ENCODE results near the gene GTF2H4. TPM values are rescaled to one million over a fixed set of nuclear protein-coding genes. Genes with fewer than 3 reads are reported as not detected.

The GTF2H4 gene
- polyA plus RNA-seq, 1 donor from 2014 or later, result 101 TPM

DNA sequence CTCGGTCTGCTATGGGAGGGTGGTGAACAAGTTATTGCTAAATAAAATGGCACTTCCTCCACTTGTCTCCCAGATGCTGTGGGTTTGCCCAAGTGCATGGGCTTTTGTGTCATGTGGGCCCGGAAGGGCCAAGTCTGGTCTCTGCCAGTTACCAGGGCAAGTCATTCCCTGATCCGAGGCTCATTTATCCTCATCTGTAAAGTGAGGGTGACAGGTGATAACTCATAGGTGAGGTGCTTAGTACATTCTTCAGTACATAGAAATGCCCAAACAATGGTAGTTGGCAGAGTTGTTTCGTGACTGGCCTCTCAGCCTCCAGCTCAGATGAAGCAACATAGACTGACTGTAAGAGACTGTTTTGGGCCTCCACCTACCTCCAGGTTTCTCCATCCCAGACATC lies 30.7 kb downstream of the GTF2H4 start:
- no peak overlapping the region for H3K9ac ChIP-seq (ENCODE audit: low read length)
- H3K27ac ChIP-seq (ENCODE audit: low read length), result no peak overlapping the region
- no peak overlapping the region for H2AFZ ChIP-seq (ENCODE audit: low read depth, low read length)
- no peaks in the 10 kb centered on the region for H3K36me3 ChIP-seq (ENCODE audit: insufficient read depth, low read length)
- H3K9me3 ChIP-seq (ENCODE audit: low read length), result no peaks in the 10 kb centered on the region
- no peak overlapping the region for H3K4me3 ChIP-seq (ENCODE audit: low read length)
- no peak overlapping the region for H3K4me2 ChIP-seq (ENCODE audit: low read length)
- H3K9me2 ChIP-seq (ENCODE audit: insufficient read depth, low read length), result no peaks in the 10 kb centered on the region
- no peak for TF ChIP-seq MXI1 (conservative IDR thresholded peaks at IDR 0.05; ENCODE audit: poor library complexity, severe bottlenecking)
- TF ChIP-seq EZH2 (IDR thresholded peaks at IDR 0.05; ENCODE audit: borderline replicate concordance, insufficient read depth, low read length, poor library complexity, severe bottlenecking), result no peak
- no peak for TF ChIP-seq POLR2AphosphoS5 (IDR thresholded peaks at IDR 0.05)
- no peaks in the 10 kb centered on the region for H4K20me1 ChIP-seq (ENCODE audit: insufficient read depth)
- no peaks in the 10 kb centered on the region for H3K27me3 ChIP-seq (ENCODE audit: insufficient read depth, low read depth, low read length)
- no peaks in the 10 kb centered on the region for H3K79me2 ChIP-seq (replicated peaks; ENCODE audit: insufficient read depth, low read length)
- H3F3A ChIP-seq (ENCODE audit: insufficient read depth, low read length, poor library complexity, severe bottlenecking), result no peaks in the 10 kb centered on the region

DNA sequence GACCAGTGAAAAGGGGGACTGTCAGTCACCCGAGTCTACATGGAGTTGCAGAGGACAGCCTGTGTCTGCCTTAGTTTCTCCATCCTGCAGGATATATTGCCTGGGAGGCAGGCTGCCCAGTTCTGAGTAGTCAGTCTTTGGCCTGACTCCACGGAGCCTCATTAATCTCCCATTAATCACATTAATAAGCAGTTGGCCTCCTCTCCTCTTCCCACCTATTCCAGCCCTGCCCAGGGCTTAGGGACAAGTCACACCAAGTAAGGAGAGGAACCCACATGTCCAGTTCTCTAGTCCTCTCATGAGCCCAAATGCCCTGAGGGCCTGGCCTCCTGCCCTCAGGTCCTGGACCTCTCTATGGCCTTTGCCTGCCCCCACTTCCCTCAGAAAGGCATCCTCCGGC lies 31.5 kb downstream of the GTF2H4 start:
- no peaks in the 10 kb centered on the region for H3K9me2 ChIP-seq (ENCODE audit: insufficient read depth, low read length)
- H3K9me3 ChIP-seq (ENCODE audit: low read length), result no peaks in the 10 kb centered on the region
- no peak overlapping the region for H2AFZ ChIP-seq (ENCODE audit: low read depth, low read length)
- H4K20me1 ChIP-seq (ENCODE audit: insufficient read depth), result no peaks in the 10 kb centered on the region
- no peak overlapping the region for H3K27ac ChIP-seq (ENCODE audit: low read length)
- TF ChIP-seq RAD21 (conservative IDR thresholded peaks at IDR 0.05) (no peak), EZH2 (IDR thresholded peaks at IDR 0.05; ENCODE audit: borderline replicate concordance, insufficient read depth, low read length, poor library complexity, severe bottlenecking) (no peak), POLR2AphosphoS5 (IDR thresholded peaks at IDR 0.05) (no peak)
- TF ChIP-seq, protein P1, sequence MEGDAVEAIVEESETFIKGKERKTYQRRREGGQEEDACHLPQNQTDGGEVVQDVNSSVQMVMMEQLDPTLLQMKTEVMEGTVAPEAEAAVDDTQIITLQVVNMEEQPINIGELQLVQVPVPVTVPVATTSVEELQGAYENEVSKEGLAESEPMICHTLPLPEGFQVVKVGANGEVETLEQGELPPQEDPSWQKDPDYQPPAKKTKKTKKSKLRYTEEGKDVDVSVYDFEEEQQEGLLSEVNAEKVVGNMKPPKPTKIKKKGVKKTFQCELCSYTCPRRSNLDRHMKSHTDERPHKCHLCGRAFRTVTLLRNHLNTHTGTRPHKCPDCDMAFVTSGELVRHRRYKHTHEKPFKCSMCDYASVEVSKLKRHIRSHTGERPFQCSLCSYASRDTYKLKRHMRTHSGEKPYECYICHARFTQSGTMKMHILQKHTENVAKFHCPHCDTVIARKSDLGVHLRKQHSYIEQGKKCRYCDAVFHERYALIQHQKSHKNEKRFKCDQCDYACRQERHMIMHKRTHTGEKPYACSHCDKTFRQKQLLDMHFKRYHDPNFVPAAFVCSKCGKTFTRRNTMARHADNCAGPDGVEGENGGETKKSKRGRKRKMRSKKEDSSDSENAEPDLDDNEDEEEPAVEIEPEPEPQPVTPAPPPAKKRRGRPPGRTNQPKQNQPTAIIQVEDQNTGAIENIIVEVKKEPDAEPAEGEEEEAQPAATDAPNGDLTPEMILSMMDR (IDR thresholded peaks at IDR 0.05; ENCODE audit: poor library complexity, severe bottlenecking), result no peak
- no peak overlapping the region for H3K9ac ChIP-seq (ENCODE audit: low read length)
- H3K27me3 ChIP-seq (ENCODE audit: insufficient read depth, low read depth, low read length), result no peaks in the 10 kb centered on the region
- no peak overlapping the region for H3K4me2 ChIP-seq (ENCODE audit: low read length)
- no peaks in the 10 kb centered on the region for H3K36me3 ChIP-seq (ENCODE audit: insufficient read depth, low read length)
- no peaks in the 10 kb centered on the region for H3K79me2 ChIP-seq (replicated peaks; ENCODE audit: insufficient read depth, low read length)
- no peaks in the 10 kb centered on the region for H3F3A ChIP-seq (ENCODE audit: insufficient read depth, low read length, poor library complexity, severe bottlenecking)
- H3K4me3 ChIP-seq (ENCODE audit: low read length), result no peak overlapping the region

DNA sequence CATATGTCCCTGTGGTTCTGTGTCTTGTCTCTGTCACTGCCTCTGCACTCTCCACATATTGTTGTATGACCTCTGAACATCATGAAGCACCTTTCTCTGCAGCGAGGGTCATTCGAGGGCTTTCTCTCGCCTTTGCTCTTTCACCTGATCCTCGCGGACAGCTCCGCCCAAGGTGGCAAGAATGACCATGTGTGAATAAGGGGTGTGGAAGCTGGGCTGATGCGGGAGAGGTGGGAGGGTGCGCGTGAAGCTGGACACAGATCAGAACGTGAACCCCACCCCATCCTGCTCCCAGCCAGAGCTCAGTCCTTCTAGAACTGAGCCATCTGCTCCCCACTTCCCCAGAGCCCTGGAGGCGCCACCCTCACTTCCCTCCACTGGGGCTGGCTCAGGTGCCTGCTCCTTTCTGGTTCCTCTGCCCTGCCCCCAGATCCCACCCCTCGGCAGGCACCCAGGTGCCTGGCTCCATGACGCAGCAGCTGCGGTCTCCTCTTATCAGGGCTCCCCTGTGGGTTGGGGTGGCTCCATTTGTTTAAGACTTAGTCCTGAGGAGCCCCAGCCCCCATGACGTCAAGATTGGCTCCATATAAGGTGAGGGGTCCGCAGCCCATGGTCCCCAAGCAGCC lies 32.5 kb downstream of the GTF2H4 start, which contains the start of gene MUCL3:
Gene MUCL3 (plus strand): TSS at position 613 of the 626 bp plus-strand sequence. CDS start 27 bp downstream, outside the sequence.
- Histone ChIP-seq H2AFZ (ENCODE audit: low read depth, low read length) (no peak within 1 kb of the TSS), H3K9me3 (ENCODE audit: low read length) (no peaks in the 10 kb centered on the region), H3K79me2 (replicated peaks; ENCODE audit: insufficient read depth, low read length) (no peaks in the 10 kb centered on the region), H3K36me3 (ENCODE audit: insufficient read depth, low read length) (no peaks in the 10 kb centered on the region), H3K9me2 (ENCODE audit: insufficient read depth, low read length) (no peaks in the 10 kb centered on the region), H3K27me3 (ENCODE audit: insufficient read depth, low read depth, low read length) (no peaks in the 10 kb centered on the region), H3K4me2 (ENCODE audit: low read length) (no peak within 1 kb of the TSS), H4K20me1 (ENCODE audit: insufficient read depth) (no peaks in the 10 kb centered on the region), H3K9ac (ENCODE audit: low read length) (no peak within 1 kb of the TSS), H3K27ac (ENCODE audit: low read length) (no peak within 1 kb of the TSS), H3F3A (ENCODE audit: insufficient read depth, low read length, poor library complexity, severe bottlenecking) (no peaks in the 10 kb centered on the region), H3K4me3 (ENCODE audit: low read length) (no peak within 1 kb of the TSS)
- TF ChIP-seq MXI1 (conservative IDR thresholded peaks at IDR 0.05; ENCODE audit: poor library complexity, severe bottlenecking), result no peak
- TF ChIP-seq SMC3 (conservative IDR thresholded peaks at IDR 0.05; ENCODE audit: poor library complexity), result no peak
- TF ChIP-seq, protein P1 (IDR thresholded peaks at IDR 0.05; ENCODE audit: poor library complexity, severe bottlenecking), result no peak
- TF ChIP-seq POLR2AphosphoS5 (IDR thresholded peaks at IDR 0.05), result no peak
- TF ChIP-seq, protein P2, sequence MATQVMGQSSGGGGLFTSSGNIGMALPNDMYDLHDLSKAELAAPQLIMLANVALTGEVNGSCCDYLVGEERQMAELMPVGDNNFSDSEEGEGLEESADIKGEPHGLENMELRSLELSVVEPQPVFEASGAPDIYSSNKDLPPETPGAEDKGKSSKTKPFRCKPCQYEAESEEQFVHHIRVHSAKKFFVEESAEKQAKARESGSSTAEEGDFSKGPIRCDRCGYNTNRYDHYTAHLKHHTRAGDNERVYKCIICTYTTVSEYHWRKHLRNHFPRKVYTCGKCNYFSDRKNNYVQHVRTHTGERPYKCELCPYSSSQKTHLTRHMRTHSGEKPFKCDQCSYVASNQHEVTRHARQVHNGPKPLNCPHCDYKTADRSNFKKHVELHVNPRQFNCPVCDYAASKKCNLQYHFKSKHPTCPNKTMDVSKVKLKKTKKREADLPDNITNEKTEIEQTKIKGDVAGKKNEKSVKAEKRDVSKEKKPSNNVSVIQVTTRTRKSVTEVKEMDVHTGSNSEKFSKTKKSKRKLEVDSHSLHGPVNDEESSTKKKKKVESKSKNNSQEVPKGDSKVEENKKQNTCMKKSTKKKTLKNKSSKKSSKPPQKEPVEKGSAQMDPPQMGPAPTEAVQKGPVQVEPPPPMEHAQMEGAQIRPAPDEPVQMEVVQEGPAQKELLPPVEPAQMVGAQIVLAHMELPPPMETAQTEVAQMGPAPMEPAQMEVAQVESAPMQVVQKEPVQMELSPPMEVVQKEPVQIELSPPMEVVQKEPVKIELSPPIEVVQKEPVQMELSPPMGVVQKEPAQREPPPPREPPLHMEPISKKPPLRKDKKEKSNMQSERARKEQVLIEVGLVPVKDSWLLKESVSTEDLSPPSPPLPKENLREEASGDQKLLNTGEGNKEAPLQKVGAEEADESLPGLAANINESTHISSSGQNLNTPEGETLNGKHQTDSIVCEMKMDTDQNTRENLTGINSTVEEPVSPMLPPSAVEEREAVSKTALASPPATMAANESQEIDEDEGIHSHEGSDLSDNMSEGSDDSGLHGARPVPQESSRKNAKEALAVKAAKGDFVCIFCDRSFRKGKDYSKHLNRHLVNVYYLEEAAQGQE (IDR thresholded peaks at IDR 0.05; ENCODE audit: borderline replicate concordance), result no peak
- no peak for TF ChIP-seq EZH2 (IDR thresholded peaks at IDR 0.05; ENCODE audit: borderline replicate concordance, insufficient read depth, low read length, poor library complexity, severe bottlenecking)
- no peak for TF ChIP-seq RAD21 (conservative IDR thresholded peaks at IDR 0.05)
- no peak for TF ChIP-seq TAF1 (IDR thresholded peaks at IDR 0.05; ENCODE audit: low read depth)
- no peak for TF ChIP-seq EP300 (conservative IDR thresholded peaks at IDR 0.05; ENCODE audit: poor library complexity, severe bottlenecking)
